ENCODE measurements around the gene BACH2.
"Not testable (repeated sequence)": the region's sequence is repeated elsewhere in the genome, so short reads cannot be mapped to it uniquely, and the experiment has no call there.

The BACH2 gene

DNA sequence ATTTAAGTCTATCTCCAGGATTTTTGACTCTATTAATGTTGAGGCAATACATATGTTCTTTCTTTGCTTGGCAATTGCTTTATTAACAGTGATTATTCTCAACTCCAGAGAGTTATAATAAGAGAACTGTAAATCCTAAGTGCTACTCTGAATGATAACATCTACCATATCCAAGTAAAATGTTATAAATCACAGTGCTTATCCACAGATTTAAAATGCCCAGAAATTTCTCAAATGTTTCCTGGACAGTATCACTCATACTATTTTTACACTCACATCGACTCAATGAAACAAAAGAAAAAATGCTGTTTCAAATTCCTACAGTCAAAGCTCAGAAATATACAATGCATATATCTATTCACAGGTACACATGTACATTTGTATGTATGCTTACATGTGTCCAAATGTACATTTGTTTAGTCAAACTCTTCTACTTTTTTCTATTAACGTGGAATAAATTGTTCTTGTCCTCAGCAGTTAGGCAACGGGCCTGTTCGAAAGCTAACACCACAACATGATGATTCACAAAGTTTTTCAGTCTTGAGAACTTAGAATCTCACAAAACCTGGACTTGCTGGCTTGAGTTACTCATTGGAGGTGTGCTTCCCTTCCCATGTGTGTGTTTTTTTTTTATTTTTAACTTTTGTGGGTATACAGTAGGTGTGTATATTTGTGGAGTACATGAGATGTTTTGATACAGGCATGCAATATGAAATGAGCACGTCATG, 209.4 kb downstream of the BACH2 start:
- no peak for DNase-seq

DNA sequence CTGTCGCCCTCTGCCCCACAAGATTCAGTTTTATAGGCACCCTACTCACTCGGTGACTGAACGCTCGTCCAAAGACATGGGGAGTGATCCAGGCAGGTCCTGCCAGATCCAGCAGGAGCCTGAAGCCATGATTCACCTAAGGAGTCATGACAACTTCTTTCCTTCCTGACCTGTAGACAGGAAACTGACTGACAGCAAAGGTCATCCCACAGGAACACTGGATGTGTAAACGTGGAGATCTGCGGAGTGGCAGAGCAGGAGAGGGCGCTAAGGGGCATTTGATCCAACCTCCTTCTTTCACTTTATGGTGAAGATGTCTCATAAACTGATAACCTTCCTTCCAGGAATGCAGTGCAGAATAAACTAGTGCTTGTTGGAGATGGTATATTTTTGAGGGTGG, 210.1 kb downstream of the BACH2 start:
- no peak for DNase-seq

DNA sequence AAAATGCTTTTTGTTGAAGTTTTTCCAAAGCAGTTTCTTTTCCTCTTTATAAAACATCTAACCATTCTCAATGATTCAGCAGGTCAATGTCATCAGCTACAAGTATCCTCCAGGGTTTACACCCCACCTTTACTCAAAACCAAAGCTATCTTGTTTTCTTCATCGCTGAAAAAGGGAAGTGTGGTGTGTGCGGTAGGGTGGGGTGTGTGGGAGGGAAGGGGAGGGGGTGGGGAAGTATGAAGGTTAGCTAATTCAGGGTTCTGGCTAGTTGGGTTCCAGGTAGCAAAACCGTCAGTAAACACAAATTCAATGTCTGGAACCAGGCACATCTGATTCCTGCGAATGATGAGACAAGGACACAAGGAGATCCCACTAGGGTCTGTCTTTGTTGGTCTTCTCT, 212.8 kb downstream of the BACH2 start:
- DNase-seq: no peak

DNA sequence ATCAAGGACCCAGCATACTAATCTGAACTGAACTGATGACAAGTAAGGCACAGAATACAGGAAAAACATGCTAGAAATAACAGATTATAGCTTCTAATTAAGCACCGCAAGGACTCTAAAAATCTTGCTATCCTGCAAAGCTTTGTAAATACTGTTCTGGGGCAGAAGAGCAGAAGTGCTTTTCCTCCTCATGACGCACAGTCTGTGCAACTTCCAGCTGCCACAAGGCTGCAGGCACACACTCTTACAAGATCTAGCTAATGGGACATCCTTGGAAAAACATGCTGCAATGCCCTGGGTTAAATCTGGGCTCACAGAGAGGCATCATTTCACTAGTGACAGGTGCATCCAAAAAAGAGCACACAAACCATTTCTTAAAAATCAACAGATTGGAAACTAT, 213.8 kb downstream of the BACH2 start:
- no peak for DNase-seq

DNA sequence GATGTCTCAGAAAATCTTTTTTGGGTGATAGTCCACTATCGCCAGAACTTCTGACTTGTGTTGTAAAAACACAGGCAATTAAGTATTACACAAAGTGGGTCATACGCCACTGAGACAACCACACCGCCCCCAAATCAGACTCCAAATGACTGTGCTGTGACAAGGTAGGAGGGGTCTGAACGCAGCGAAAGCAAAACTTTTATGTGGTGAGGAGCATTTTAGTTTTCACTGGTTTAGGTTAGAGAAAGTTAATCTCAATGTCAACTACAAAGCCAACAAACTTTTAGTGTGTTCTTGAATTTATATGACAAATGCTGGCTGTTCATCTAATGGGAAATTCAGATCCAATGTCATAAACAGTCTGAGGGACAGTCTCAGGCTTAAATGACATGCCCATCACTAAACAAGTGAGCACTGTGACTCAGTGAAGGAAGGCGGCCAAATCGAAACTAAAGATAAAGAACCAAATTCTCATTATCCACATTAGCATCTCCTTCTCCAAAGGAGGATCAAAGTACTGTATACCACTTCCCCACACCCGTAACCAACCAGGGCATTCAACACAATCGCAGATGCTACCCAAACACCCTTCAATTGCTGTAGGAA, 215.7 kb downstream of the BACH2 start:
- DNase-seq: no peak

DNA sequence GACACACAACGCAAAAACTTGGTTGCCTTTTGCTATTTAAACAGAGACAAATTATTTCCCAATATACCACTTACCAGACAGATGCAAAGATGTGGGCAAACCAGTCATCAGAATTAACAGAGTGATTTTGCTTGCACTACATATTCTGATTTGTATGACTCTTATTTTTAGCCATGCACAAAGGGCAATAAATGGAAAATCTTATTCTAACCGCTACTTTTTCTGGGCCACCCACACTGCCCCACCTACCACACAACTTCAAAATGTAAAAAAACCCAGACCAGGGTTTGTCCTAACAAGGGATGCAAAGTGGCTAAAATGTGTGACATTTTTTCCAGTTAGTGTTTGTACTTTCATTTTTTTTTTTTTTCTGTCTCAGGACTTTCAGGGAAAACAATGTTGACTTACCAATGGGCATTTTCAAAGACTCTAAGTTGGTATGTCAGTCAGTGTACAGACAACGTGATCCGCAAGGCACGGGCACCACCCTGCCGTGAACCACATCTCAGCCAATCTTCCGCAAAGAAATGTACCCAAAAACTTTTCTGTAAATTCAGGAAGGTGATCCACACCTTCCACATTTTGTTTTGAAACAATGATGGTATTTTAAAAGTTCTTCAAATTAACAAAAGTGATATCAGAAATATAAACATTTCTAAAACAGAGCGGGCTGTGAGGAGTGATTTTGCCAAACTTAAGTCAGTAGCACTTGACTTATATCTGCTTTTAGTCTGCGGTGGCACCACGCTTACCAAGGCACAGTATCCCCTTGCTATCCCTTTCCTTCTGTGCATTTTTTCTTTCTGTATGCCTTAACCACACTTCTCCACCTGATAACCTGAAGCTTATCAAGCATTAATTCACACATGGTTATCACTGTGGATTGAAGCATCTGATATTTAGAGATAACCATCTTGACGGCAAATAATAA, 216.8 kb downstream of the BACH2 start:
- DNase-seq: no peak

DNA sequence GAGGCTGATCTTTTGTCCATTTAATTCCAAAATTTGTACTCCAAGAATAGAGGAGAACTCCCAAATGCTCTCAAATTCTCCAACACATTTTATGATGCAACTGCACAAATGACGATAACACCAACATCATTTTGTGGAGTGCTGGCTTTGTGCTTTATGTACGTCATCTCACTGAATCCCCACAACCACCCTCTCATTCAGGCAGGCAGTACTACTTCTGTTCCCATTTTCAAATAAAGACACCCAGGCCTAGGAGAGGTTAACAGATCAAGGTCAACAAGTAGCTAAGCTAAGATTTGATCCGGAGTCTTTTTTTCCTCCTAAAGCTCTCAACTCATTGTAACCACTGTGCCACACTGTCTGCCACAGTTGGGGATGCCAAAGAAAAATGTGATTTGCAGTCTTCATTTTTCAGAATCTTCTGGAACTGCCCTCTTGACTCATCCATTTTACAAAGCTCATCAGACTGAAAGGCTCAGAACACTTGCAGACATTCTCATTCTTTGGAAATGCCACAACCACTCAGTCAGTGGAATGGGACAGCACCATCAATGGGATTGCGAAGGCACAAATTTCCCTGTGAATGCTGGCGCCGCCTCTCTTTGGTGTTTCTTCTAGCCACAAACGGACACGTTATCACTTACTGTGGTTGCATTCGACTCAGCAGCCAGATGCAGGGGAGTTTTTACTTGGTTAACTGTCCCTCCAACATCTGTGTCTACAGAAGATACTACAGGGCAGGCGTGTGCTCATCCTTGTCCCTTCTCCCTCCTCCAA, 217.9 kb downstream of the BACH2 start:
- no peak for DNase-seq

DNA sequence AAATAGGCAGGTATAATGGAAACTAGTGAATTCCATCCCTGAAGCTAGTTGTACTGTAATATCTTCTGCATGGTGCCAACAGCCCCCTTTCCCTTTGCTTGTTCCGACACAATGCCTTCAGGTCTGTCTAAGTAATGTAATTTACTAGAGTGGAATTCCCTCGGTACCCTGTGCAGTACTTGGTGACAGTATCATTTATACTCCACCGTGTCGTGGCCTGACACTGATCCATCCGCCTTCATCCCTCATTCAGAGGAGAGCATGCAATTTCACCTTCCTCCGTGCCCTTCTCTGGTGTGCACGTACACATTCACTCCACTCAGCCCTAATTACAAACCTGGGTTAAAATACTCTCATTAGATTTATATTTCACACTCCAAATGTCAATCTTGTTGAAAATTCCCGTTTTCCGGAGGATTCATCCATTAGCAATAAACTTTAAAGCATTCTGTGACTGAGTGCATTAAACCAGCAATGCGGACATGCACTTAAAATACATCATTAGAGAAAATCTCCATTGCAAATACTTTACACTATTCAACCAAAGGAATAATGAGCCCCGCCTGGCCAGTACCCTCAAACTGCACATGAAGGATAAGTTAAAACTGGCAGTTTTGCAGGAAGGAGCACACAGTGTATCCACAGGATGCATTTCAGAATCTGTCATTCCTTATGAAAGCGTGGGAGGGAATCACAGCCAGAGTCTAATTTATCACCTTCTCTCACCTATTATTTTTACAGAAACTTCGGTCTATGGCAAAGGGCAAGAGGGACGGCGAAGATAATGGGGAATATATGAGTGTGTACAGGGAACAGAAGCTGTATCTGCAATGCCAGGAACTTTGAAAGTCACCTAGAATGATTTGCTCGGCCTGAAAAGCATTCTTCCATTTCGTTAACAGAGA, 219.9 kb downstream of the BACH2 start:
- no peak for DNase-seq

DNA sequence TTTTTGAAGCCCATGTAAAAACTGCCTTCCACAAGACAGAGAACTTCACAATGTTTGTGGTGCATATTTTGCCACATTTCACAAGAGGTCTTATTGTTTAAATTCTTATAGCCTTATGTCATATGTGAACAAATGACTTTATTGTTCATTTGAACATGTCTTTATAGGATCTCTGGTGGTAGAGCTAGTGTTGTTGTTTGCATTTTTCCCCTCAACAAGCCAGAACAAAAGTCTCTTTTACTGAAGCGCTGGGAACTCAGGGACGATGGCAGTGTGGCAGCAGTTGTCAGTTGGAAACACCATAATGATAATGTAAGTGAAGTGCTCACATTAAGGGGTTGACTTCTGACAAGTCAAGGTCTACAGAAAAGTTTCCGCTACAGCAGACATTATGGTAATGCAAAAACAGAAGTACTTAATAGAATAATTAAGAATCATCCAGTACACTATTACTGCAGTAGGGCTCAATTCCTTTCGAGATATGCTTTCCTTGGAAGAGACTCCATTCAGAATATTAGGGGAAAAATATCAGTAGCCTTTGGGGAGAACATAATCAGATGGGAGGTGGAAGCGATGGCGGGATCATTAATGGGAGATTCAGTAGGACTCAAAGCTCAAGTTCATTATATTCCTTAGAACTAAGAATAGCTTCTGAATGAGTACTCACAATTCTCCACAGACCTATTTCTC, 222.3 kb downstream of the BACH2 start:
- no peak for DNase-seq

DNA sequence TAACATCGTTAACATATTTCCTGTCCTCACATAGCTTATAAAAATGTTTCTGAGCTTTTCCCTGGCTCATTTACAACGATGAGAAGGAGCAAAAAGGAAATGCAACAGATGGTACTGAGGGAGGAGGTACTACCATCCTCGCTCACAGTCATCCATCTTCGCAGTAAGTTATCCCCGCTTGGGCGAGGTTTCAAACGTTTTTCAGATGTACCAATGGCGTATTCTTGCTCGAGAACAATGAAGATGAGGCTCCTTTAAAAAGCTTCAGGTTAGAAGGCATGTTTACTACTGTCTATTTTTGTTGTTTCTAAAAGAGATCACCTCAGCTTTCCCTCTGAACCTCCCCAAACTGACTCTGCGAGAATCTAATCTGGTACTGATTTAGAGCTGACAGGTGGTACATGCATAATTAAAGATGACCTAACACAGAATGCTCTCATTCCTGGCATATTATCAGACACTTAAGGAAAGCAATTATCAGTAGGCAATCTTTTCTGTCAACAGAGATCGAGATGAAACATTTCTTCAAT, 223.6 kb downstream of the BACH2 start:
- DNase-seq: no peak

DNA sequence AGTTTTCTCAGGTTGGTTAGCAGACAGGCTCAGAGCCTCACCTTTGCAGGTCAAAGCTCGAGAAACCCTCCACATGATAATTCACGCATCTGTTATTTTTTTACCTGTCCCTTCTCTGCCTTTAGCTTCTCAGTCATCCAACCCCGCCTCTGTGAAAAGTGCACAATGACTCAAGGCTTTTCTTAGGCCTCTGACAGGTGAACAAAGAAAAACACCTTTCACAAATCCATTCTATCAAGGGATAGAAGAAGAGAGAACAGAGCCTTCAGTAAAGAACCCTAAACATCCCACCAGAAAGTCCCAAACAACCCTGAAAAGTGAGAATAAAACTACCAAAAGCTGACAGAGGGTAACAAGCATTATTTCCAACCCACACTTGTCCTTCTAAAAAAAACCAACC, 224.1 kb downstream of the BACH2 start:
- no peak for DNase-seq

DNA sequence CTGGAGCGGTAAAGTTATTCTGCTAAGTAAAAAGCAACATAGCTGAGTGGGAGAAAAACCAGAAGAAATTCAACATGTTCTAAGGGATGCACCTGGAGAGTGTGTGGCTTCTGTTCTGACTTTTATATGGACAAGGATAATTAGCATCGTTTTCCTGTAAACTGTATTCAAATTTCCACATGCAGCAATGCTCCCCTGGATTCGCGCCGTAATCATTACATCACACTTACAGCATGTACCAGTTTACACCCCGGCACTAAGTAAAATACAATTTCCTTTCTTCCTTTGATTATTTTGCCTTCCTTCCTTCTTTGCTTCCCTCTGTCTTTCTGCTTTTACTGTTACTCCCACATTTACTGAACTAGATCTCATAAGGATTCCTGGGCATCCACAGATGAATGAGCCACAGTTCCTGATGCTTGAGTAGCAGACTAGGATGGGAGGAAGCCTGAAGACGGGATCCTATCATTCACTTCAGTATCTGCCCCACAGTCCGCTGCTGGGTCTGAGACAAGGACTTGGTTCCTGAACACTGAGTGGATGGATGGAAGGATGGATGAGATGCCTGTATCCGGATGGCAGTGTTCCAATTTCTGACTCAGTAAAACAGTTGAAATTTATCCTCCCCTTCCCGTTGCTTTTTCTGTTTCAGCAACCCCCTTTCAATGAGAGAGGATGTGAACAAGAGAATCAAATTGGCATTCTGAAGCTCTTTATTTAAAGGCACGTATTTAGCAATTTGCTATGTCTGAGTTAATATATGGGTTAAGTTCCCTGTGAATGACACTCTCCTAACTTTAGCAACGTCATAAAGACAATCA, 227.7 kb downstream of the BACH2 start:
- no peak for DNase-seq

DNA sequence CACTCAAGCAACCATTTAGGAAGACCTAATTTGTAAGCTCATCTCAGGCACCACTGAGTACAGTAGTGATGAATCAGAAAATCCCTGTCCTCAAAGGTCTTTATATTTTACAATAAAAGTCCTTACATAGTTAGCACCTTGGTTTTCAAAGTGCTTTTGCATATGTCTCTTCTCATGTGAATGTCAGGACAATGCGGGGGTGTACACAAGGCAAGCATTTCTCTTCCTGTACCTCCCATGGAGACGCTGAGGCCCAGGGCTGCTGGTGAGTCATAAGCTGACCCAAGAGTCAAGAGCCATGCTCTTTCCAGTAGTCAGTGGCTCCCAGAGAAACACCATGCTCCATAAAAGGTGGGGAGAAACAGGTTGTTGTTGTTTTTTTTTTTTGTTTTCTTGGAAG, 228.4 kb downstream of the BACH2 start:
- DNase-seq: no peak

DNA sequence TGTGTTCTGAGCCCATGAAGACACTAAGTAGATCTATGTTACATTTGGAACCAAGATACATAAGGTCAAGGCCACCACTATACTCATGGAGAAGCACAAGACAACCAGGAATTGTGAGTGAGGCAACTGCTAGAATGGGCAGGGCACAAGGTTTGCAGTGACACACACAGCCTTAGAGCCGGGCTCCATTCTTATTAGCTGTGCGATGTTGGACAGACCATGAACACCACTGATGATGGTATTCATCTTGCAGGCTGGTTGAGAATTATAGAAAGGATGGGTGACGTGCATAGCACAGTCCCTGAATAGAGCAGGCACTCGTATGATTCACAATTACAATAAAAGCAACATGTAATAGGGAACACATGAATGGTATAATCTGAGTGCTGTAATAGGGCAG, 229.9 kb downstream of the BACH2 start:
- DNase-seq: no peak

DNA sequence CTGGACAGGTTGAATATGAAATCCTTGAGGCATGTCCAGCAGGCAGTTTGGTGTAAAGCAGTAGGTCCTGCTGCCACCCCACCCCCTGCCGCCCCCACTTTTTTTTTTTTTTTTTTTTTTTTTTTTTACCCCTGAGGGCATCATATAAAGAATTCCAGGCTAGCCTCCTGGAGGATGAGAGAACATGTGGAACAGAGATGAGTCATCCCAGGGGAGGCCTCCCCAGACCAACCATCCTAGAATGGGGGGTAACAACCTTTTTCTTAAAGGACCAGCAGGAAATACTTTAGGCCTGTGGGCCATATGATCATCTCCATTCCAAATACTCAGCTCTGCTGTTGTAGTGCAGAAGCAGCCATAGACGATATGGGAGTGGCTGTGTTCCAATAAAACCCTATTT, 231.5 kb downstream of the BACH2 start:
- DNase-seq: no peak

DNA sequence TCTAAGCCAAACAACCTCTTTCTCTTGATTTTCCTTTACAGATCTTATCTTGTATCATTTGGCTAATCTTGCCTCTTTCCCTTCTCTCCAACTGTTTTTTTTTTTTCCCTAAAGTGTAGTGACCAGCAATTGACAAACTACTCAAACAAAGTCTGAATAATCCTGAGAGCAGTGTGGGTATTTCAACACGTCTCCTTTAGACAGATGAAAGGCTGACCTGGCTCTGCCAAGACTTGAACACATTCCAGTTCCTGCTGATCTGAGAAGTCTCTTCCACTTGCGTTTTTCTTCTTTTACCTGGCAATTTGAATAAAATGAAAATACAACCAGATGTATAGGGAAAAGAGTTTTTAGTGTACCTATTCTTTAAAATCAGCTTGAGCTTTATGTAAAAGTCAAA, 234.0 kb downstream of the BACH2 start:
- DNase-seq: no peak

DNA sequence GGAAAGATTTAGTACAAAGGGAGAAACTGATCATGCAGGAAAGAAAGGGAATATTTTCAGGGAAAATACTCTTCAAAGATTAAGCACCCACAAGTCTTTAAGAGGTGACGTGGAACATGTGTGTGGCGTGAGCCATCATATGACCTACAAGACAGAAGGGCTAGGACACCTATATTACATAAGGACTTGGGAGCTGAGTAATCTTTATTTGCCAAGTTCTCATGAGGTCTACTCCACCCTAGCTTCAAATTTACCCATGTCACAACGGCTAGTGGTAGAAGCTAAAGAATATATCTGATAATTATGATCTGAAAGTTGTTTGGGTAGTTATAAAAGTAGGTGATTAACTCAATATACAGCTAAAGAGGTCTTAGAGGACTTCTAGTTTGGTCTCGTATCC, 234.6 kb downstream of the BACH2 start:
- DNase-seq: no peak

DNA sequence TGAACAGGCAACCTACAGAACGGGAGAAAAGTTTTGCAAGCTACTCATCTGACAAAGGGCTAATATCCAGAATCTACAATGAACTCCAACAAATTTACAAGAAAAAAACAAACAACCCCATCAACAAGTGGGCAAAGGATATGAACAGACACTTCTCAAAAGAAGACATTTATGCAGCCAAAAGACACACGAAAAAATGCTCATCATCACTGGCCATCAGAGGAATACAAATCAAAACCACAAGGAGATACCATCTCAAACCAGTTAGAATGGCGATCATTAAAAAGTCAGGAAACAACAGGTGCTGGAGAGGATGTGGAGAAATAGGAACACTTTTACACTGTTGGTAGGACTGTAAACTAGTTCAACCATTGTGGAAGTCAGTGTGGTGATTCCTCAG, 237.5 kb downstream of the BACH2 start:
- not testable (repeated sequence) for DNase-seq

DNA sequence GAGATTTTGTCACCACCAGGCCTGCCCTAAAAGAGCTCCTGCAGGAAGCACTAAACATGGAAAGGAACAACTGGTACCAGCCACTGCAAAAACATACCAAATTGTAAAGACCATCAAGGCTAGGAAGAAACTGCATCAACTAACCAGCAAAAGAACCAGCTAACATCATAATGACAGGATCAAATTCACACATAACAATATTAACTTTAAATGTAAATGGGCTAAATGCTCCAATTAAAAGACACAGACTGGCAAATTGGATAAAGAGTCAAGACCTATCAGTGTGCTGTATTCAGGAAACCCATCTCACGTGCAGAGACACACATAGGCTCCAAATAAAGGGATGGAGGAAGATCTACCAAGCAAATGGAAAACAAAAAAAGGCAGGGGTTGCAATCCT, 240.7 kb downstream of the BACH2 start:
- not testable (repeated sequence) for DNase-seq

DNA sequence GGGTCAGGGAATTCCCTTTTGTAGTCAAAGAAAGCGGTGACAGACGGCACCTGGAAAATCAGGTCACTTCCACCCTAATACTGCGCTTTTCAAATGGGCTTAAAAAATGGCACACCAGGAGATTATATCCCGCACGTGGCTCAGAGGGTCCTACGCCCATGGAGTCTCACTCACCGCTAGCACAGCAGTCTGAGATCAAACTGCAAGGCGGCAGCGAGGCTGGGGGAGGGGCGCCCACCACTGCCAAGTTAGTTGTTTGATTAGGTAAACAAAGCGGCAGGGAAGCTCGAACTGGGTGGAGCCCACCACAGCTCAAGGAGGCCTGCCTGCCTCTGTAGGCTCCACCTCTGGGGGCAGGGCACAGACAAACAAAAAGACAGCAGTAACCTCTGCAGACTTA, 242.4 kb downstream of the BACH2 start:
- not testable (repeated sequence) for DNase-seq

Data from RPMI8226 (cell line).